HG03103 (cell line): ENCODE results near the gene COL4A1.
"Not testable (repeated sequence)": the region's sequence is repeated elsewhere in the genome, so short reads cannot be mapped to it uniquely, and the experiment has no call there.

Experiments used
- ATAC-seq: cut with Tn5 transposase; IDR thresholded peaks from one replicate; pipeline ENCODE4 v1.9.1; 2021; ENCODE audit warnings: low read depth; ENCODE audit not compliant: unreplicated experiment

COL4A1 gene

DNA sequence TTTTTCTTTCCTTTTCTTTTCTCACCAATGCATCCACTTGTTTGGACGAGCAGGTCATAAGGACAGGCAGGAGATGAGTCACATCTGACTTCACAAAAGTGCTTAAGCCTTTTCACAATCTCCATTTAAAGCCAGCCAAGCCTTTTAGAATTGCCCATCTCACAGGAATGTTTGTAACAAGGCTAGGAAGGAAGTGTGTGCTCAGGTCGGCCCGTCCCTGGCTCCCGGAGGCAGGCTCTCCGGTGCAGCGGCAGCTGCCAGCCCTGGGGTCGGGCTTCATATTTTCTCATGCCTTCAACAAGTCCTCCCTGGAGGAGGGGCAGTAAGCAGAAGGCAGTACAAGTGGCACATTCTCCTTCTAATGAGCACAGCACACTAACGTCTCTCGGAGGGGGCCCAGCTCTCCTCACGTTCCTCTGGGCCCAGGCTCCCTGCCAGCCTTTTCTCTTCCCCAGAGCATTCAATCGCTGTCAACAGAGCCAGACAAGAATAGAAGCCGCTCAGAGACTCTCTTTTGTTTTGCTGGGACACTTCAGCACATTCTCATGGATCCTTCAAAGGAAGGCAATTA, 180.5 kb downstream of the COL4A1 start:
- no peak for ATAC-seq

DNA sequence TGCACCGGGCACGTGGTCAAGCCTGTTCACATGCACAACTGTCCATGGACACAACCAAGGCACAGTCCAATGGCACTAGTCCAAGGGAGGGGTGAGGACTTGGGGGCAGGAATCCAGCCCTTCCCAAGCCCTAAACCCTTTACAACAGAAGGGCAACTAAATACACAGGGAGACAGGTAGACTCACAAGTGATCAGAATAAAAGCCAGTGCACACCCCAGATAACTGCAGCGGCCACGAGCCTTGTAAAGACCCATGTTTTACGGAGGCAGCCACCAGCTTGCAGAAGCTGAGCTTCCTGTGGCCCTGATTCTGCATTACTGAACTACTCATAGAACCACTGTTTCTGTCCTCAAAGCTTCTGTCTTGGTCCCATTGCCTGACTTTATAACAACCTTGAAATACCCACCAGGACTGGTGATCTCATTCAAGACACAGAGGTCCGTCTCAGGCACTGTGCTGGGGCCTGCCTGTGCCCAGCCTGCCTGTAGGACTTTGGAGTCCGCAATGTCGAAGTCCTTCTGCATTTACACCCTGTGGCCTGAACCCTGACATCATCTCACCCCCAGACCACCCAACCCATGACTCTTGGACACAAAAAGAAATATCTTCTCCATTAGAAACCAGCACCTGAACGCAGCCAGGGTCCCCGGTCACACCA, 181.2 kb downstream of the COL4A1 start:
- ATAC-seq: no peak

DNA sequence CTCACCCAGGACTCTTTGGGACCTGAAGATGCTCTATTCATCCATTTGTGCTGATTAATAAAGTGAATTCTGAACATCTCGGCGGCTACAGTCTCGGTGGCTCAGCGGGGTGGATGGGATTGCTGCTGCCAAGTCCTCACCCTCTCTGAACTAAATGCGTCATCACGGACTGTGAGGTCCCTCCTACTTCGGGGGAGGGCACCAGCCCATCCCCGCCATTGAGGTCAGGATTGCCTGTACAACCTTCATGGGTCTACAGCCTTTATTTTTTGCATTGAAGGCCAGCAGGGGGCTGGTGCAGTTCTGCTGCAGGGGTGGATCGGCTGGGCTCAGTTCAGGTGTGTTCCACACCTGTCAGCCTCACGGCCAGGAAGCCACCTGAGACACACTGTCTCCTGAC, 181.8 kb downstream of the COL4A1 start:
- ATAC-seq: no peak

DNA sequence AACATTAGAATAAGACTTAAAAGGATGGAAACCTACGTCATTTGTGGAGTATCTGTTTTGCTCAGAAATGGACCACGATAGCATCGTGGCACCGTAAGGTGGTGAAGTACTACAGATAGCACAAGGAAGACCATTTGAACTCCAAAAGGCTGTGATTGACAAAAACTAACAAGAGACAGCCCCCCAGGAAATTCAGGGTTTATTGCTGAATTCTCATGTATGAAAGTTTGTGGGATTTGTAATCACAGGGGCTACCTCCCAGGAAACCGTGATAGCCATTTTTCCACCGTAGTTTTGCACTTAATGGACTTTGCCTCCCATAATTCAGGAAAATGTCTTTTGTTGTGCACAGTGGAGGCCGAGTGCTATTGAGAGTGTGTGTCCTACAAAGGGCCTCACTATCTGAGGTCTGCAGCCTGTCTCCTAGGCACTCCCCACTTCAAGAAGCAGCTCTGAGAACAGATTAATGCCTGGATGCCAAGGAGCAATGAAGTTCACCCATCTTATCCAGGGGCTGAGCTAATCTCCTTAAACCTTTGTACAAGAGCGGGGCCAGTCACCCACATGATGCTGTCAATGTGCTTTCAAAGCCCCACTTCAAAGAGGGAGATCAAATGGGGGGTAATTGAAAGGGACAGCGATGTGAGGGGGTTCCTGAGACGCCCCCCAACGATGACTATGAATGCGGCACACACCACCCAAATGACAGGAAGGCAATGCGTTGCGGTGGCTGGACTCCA, 182.6 kb downstream of the COL4A1 start:
- no peak for ATAC-seq

DNA sequence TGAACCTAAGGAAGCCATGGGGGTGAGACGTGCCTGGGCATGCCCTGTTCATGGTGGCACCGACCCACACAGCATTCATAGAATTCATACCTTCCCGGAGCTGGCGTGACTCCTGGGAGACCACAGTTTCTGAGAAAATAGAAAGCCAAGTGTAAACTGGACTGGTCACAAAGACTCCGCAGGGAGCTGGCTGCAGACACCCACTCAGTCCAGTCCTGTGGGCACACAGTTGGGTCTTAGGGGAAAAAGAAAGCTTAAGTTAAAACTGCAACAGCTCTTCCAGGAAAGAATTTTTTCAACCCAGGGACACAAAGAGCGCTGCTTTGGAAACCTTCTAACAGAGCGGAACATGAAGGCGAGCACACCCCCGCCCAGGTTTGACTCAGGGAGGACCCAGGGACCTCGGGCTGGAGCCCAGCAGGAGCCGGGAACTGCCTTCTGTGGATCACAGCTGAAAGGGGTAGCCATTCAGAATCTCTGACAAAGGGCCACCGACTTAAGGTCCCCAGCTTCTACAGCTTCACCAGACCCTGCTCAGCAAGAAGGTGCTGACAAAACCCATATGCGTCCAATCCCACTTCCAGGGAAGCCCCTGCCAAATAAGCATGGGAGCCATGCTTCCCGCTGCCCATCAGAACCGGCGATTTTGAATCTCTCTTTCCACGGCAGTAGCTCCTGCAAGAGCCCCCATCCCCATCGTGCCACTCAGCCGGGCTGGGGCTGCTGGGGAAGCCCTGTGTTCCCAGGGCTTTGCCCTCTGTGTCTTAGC, 183.7 kb downstream of the COL4A1 start:
- ATAC-seq: no peak

DNA sequence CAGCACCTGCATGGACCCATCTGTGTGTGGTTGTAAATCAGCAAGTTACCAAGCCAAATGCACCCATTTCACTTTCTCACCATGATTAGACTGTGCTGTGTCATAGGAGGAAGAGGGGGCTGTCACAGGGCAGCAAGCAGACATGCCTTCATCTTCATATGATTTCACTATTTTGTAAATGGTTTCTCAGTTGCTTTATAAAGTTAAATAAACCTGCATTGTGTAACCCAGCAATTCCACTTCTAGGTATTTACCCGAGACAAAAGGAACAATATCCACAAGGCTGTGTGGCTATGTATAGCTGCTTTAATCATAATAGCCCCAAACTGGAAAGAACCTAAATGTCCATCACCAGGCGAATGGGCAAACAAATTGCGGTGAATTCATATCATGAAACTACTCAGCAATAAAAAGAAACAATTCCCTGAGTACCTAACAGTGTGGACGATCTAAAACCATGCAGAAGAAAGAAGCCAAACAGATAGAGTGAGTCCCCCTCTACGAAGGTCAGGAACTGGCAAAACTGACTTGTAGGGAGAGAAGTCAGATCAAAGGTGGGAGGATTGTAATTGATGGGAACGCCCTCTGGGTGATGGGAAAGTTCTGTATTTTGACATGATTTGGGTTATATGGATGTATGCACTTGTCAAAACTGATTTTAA, 185.4 kb downstream of the COL4A1 start:
- ATAC-seq: no peak

DNA sequence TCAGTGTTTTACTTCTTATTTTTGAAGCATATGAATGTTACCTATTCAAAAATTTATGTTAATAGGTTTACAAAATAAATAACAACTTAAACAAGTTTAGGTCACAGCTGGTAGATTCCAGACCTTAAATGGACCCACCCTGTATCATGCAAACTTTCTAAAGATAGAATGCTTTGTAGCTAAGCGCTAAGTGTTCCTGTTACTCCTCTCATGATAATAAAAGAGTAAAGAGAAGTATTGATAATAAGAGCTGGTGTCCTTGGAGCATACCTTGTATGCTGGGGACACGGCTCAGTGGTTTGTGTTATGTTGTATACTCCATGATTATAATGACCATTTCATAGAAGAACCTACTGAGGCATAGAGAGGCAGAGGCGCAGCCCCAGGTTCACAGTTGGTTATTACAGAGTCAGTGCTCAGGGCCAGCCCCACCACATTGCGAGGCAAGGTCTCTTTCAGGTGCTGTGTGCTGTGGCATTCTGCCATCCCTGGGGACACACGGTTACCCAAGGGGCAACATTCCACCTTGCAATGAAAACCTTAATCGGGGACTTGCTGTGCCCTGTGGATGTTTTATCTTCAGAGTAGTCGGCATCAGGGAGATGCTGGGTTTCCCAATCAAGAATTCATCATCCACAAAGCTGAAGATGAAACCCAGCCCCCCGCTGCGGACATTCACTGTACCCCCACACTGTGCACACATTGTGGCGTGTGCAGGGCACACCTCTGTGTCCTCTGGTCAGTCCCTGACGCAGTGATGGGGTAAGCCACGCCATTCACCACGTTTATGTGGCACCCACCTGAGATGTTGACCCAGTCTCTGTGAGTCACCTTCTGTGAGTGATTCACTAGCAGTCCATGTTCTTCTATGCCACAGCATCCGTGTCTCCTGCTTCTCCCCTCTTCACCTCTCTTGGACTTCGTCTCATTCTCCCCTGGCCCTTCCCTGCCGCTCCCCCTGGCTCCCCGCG, 186.7 kb downstream of the COL4A1 start:
- ATAC-seq: no peak

DNA sequence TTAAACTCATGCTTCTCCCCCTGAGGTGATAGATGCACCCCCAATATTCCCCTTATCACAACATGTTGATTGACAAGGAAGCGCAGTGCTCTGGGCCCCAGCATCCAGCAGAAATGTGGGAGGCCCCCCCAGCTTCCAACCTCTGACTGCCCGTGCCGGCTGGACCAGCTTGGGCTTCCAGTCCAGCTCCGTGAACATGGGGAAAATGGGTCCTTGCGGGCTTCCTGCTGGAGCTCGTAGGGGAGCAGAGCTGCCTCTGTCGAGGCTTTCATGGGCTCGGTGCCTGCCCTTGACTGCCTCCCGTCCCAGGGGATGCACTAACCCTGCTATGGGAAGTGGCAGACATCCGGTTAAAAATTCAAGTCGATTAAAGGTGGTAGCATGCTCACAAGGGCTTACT, 188.9 kb downstream of the COL4A1 start:
- no peak for ATAC-seq

DNA sequence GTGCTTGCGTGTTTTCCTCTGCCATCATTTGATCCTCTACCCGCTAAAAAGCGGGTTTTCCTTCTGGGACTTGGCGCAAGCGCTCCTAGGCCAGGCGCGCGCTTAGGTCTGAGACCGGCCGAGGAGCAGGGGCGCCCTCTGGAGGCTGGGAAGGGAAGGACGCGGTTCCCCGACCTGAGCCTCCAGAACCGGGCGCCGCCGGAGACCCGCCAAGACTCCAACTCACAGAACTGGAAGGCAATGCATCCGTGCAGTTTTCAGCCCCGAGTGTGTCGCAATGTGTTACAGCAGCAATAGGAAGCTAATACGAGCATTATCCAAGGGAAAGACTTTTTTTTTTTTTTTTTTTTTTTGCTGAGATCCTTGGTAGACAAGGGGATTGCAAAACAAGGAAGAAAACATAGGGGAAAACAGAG, 190.9 kb downstream of the COL4A1 start:
- ATAC-seq: peak; percentile 72

DNA sequence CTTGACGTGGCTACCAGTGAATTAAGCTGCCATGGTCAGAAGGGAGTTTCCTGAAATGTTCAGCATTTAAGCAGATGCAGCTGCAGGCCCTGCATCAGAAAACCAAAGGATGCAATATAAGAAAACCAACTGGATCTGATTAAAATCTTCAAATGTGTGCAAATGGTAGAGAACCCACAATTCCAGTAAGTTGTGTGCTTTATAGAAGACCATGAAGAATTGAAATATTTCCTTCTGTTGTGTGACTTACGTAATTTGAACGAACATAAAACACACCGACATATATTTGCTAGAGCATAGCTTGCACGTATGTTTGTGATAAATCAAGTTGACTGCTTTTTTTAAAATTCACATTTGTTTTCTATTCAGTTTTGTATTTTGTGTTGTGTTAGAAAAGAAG, 191.4 kb downstream of the COL4A1 start:
- no peak for ATAC-seq

DNA sequence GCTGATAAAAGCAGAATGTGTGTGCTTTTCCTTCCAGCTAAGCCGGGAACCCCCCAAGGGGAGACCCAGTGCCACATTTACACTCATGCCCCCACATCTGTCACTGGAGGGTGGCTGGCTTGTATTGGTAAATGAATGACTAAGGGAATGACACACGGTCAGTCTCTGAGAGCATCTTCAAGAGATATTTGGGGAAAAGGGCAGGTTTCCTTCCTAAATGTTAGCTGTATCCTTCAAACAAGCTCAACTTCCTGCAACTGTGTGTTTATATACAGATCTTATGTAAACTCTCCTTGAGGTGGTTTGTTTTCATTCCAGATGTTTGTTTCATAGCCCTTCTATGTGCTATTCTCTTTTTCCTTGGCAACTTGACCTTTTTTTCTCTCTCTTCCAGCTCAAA, 192.6 kb downstream of the COL4A1 start:
- ATAC-seq: no peak

DNA sequence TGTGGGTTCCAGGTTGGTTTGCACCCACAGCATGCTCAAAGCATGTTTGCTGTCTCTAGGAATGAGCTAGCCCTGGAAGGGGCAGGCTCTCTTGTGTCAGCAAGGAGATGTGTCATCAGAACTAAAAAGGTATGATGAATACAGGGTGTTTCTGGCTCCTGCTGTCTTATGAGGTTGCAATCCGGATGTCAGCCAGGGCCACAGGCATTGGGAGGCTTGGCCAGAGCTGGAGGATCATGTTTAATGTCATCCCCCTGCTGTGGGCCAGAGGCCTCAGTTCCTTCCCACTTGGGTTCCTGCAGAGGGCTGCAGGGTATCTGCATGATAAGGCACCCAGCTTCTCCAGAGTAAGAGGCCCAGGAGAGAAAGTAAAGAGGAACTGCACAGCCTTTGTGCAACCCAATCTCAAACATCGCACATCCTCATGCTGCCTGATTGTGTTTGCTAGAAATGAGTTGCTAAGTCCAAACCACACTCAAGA, 193.6 kb downstream of the COL4A1 start:
- no peak for ATAC-seq

DNA sequence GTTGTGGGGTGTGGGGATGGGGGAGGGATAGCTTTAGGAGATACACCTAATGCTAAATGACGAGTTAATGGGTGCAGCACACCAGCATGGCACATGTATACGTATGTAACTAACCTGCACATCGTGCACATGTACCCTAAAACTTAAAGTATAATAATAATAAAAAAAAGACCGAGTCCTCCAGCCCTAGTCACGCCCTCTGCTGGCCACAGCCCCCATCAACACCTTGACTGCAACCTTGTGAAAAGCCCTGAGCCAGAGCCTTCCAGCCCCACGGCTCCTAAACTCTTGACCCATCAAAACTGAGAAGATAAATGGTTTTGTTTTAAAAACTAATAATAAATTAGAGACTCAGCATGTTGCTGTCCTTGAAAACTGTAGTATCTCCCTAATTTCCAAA, 194.6 kb downstream of the COL4A1 start:
- not testable (repeated sequence) for ATAC-seq

DNA sequence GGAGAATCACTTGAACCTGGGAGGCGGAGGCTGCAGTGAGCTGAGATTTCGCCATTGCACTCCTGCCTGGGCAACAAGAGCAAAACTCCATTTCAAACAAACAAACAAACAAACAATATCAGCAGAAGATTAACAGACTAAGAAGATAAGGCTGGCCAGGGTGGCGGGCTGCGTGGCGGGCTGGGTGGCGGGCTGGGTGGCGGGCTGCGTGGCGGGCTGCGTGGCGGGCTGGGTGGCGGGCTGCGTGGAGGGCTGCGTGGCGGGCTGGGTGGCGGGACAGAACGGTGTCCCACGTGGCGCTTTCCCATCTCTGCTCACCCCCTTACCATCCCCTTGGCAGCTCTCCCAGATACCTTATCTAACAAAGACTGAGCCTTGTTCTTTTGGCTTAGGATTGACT, 196.2 kb downstream of the COL4A1 start:
- no peak for ATAC-seq

DNA sequence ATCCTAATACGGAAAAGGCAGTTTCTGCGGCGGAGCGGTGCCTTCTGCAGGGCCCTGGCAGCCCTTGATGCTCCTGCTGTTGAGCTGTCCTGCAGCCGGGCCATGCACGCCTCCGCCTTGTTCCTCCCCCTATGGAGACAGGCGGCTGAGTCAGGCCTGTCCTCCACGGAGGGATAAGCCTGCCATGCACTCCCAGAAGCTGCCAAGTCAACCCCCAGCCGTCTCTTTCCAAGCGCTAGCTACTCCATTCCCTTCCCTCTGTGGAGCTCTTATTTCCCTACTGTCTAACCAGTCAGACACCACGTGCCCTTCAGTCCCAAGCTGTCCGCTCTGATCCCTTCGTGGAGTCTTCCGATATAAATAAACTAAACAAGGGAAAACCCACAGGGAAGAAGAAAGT, 197.0 kb downstream of the COL4A1 start:
- ATAC-seq: no peak

DNA sequence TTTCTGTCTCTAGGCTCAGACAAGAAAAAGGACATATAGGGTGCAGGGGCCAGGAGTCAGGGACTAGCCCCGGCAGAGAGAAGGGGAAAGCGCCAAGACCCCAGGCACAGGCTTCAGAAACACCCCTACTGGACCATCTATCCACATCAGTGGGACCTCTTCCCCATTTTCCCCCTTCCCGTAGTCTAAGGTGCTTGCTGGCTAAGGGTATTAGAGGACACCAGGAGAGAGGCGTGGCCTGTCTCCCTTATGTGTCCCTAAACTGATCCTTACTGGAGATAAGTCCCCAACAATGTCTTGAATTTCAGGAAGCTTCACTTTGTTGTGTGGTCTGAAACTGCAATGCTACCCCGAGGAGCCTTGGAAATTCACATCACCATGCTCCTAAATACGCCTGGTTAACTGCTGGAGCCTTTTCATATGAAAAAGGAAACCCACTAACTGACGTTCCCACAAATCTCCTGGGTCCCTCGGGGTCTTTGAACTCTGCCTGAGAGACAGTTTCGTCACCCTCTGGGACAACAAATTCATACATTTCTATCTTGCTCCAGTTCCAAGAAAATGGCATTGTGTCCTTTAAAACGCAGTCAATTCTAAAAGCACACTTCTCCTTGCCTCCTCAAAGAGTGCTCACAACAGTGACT, 197.7 kb downstream of the COL4A1 start:
- ATAC-seq: no peak

DNA sequence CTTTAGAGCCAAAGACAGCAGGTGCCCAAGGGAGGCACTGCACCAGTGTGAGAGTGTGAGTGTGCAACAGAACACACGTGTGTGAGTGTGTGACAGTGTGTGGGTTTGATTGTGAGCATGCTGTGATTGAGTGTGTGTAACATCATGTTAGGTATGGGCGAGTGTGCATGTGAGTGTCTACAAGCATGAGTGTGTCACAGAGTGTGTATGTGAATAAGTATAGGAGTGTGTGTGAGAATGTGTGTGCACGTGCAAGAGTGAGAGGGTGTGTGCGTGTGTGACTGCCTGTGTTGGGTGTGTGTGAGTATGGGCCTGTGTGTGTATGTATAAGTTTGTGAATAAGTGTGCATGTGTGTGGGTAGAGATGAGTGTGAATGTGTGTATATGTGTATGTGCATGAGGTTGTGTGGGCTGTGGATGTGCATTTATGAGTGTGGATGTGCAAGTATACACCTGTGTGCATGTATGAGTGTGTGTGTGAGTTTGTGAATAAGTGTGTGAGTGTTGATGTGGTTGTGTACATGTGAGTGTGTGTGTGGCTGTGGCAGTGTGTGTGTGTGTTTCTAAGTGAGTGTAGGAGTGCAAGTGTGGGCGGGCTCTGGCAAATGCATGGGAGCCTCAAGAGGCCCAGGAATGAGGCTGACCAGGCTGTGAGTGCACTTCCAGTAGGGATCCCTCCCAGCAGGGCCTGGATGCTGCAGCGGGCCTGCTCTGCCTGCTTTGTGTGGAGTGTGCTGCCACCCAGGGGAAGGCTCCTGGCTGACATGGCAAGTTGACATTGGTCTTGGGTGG, 198.4 kb downstream of the COL4A1 start:
- no peak for ATAC-seq
